ENCODE data around the gene TIMM17A. TPM values are rescaled to one million over a fixed set of nuclear protein-coding genes. Genes with fewer than 3 reads are reported as not detected.
A peak's percentile ranks its signal among the peaks of the same experiment; 100 is the strongest.
"Not testable (repeated sequence)": the region's sequence is repeated elsewhere in the genome, so short reads cannot be mapped to it uniquely, and the experiment has no call there.

Gene TIMM17A
- total RNA-seq, 4 donors from 2014 or later, result 19.7 to 55.4 (median 38.4) TPM

DNA sequence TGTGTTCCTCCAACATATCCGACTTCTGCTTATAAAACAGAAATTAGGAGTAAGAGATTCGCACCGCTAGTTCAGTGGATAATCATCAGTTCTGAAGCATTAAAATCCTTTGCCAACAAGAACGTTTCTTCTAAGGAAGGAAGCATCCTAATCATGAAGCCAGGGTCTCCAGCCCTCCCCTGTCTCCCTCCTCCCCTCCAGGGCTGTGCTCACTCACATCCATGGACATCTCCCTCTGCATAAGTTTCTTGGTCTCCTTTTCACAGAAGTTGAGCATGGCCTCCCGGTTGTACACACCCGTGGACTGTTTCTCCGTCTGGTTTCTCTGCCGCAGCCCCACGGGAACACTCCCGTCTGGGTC, 9.5 kb upstream of the TIMM17A start:
- TF ChIP-seq, protein P1, sequence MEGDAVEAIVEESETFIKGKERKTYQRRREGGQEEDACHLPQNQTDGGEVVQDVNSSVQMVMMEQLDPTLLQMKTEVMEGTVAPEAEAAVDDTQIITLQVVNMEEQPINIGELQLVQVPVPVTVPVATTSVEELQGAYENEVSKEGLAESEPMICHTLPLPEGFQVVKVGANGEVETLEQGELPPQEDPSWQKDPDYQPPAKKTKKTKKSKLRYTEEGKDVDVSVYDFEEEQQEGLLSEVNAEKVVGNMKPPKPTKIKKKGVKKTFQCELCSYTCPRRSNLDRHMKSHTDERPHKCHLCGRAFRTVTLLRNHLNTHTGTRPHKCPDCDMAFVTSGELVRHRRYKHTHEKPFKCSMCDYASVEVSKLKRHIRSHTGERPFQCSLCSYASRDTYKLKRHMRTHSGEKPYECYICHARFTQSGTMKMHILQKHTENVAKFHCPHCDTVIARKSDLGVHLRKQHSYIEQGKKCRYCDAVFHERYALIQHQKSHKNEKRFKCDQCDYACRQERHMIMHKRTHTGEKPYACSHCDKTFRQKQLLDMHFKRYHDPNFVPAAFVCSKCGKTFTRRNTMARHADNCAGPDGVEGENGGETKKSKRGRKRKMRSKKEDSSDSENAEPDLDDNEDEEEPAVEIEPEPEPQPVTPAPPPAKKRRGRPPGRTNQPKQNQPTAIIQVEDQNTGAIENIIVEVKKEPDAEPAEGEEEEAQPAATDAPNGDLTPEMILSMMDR (IDR thresholded peaks at IDR 0.05), result no peak
- peak; percentile 15 for ATAC-seq (ENCODE audit: low FRiP score)
- no peak for DNase-seq (ENCODE audit: low spot score)

DNA sequence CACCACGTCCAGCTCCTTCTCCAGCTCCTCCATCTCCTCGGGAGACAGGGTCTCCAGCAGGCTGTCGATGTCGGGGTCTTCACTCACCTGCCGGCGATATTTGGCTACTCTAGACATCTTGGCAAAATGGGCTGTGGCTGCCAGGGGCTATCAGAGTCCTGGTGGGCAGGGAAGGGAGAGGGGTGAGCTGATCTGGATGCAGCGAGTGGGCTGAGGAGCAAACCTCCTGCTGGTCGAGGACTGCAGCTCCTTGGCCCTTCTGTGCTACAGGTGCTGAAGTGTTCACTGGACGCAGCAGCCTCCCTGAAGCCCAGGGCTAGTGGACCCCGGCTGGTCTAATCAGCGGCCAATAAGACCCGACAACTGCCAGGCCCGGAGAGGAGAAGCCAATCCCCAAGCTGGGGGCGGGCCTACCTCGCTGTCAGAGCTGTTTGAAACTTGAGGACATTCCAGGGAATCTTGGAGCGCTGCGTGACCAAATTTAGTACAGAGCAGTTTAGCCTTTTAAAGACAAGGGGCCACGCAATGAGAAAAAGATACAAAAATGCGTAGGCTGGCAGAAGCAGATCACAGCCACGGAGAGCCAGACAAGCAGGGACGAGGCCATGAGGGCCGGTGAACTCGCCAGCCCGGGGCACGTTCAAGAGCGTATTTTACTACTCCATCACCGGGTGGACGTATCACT, 8.9 kb upstream of the TIMM17A start, which contains the start of gene LMOD1:
Gene LMOD1, minus strand, starts transcription at position 325 of the 685 bp plus-strand sequence. Its CDS starts 208 bp downstream, at position 117.
- peak; percentile 62 for DNase-seq (ENCODE audit: low spot score)
- TF ChIP-seq, protein P1 (IDR thresholded peaks at IDR 0.05), result no peak

DNA sequence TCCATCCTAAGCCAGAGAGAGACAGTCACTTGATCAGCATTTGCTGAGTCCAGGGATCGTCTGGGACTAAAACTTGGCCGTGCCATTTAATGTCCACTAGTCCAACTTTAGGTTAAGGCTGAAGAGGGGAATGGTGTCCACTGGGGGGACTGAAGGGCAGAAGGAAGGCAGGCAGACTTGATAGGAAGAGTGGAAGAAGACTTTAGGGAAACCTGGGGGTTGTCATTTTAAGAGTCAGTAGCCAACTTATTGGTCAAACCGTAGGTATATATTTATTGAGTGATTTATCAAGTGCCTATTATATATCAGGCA, 7.7 kb upstream of the TIMM17A start:
- TF ChIP-seq, protein P1 (IDR thresholded peaks at IDR 0.05), result no peak
- DNase-seq (ENCODE audit: low spot score) (no peak), ATAC-seq (ENCODE audit: low FRiP score) (no peak)

More for the DNA sequence above, 8.9 kb upstream of the TIMM17A start, which contains the start of gene LMOD1:
- ATAC-seq (ENCODE audit: low FRiP score), result peak; percentile 91

DNA sequence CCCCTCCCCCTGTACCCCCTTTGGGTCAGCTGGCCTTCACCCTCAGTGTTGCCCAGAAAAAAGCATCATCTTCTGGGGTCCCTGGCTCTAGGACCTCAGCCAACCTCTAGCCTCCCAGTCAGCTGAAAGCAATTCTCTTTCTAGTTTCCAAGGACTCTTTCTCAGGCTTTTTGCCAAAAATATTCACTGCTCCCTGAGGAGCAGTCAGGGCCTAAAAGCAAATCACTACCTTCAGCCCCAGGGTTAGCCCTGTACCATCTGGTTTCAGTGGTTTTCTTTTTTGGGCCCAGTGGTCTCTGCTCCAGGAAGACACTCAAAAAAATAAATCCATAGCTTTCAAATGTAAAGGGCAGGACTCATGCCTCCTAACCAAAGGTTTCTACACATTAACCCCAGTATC, 5.8 kb upstream of the TIMM17A start:
- ATAC-seq (ENCODE audit: low FRiP score) (no peak), DNase-seq (ENCODE audit: low spot score) (no peak)
- TF ChIP-seq, protein P1 (IDR thresholded peaks at IDR 0.05), result no peak

DNA sequence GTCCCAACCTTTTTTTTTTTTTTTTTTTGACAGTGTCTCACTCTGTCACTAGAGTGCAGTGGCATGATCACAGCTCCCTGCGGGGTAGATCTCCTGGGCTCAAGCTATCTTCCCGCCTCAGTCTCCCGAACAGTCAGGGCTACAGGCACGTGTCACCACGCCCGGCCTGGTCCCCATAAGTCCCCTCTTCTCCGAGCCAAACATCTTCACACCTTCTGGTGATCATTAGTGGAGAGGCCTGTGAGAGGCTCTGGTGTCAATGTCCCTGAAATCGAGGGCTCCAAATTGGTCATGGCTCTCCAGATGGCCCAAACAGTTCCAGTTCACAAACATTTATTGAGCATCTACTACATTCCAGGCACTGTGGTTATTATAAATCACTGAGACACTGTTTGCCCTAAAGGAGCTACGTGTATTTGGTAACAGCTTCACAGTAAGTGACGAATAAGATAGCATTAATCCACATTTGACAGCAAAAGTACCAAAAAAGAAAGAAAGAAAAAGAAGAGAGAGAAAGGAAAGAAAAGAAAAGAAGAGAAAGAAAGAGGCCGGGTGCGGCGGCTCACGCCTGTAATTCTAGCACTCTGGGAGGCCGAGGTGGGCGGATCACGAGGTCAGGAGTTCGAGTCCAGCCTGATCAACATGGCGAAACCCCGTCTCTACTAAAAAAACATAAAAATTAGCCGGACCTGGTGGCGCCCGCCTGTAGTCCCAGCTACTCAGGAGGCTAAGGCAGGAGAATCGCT, 867 bp upstream of the TIMM17A start:
- DNase-seq (ENCODE audit: low spot score), result no peak
- no peak for ATAC-seq (ENCODE audit: low FRiP score)
- TF ChIP-seq, protein P1 (IDR thresholded peaks at IDR 0.05), result no peak

DNA sequence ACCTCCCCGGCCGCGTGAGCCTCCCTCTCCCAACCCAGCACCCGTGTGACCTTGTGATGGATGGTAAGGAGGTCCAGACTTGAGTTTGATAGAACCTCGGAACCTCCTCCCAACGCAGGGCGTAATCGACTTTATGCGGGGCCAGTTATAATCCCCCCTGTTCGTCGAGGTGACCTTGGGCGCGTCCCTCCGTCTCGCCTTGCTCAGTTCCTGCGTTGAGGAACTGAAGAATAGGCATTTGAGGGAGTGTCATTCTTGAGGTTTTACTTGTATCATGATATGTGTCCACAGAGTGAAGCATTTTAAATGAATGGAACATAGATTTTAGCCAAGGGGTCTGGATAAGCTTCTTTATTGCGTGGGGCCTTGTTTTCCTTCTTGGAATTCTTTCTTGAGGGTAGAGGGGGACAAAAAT, 433 bp downstream of the TIMM17A start:
- ATAC-seq (ENCODE audit: low FRiP score), result no peak
- no peak for DNase-seq (ENCODE audit: low spot score)
- TF ChIP-seq, protein P1 (IDR thresholded peaks at IDR 0.05), result no peak

DNA sequence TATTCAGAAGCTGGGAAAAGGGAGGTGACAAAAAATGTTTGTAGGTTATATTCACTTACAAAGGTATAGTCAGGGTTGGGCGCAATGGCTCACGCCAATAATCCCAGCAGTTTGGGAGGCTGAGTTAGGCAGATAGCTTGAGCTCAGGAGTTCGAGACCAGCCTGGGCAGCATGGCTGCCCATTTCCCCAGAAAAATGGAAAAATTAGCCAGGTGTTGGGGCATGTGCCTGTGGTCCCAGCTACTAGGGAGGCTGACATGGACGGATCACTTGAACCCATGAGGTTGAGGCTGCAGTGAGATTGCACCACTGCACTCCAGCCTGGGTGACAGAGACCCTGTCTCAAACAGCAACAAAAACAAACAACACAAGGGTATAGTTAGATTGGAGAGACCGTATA, 3.0 kb downstream of the TIMM17A start:
- DNase-seq (ENCODE audit: low spot score), result no peak
- ATAC-seq (ENCODE audit: low FRiP score), result no peak
- TF ChIP-seq, protein P1 (IDR thresholded peaks at IDR 0.05), result no peak

DNA sequence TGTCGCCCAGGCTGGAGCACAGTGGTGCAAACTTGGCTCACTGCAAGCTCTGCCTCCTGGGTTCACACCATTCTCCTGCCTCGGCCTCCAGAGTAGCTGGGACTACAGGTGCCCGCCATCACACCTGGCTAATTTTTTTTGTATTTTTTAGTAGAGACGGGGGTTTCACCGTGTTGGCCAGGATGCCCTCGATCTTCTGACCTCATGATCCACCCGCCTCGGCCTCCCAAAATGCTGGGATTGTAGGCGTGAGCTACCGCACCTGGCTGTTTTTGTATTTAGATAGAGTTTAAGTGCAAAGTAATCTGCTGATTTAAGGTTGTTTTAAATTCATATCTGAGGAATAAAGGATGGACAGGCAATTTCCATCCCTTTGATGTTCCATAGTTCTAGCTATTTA, 7.1 kb downstream of the TIMM17A start:
- not testable (repeated sequence) for DNase-seq (ENCODE audit: low spot score); ATAC-seq (ENCODE audit: low FRiP score)
